Measurements from ENCODE around the gene GALNT17. TPM values are rescaled to one million over a fixed set of nuclear protein-coding genes. Genes with fewer than 3 reads are reported as not detected.

GALNT17 gene
- polyA plus RNA-seq, 1 donor (not counting 4 experiments of a cell fraction or from before 2014, with no cell fraction given): not detected

GRCh38 chr7:71712653-71713180 lies 580.8 kb downstream of the GALNT17 start:
- H3K9ac ChIP-seq (ENCODE audit: control insufficient read depth, extremely low read depth, insufficient read depth, low read length): no peak overlapping the region
- no peak overlapping the region for H3K27ac ChIP-seq (ENCODE audit: control insufficient read depth, insufficient read depth, low read length)
- no peak overlapping the region for H3K4me3 ChIP-seq (ENCODE audit: control insufficient read depth in 2 of 3, extremely low read depth in 1 of 3, insufficient read depth in 2 of 3, low read depth in 1 of 3, low read length in 3 of 3)
- H4K20me1 ChIP-seq (ENCODE audit: control insufficient read depth, extremely low read depth, insufficient read depth, low read length): no peaks in the 10 kb centered on the region
- dilution Hi-C loops (cut with MboI; ENCODE audit: extremely low pct_ligation_motif_present, low sequenced_read_pairs): no loop called here
- no peak overlapping the region for H2AFZ ChIP-seq (ENCODE audit: control insufficient read depth, low read length)
- no peak for DNase-seq (ENCODE audit: low read depth, low spot score)
- no peaks in the 10 kb centered on the region for H3K9me1 ChIP-seq (ENCODE audit: control insufficient read depth, extremely low read depth, insufficient read depth, low read length)
- H3K9me3 ChIP-seq (ENCODE audit: control insufficient read depth, low read depth, low read length): peaks cover 4% of the 10 kb centered on the region
- no peaks in the 10 kb centered on the region for H3K79me2 ChIP-seq (ENCODE audit: control insufficient read depth, insufficient read depth, low read length)
- no peaks in the 10 kb centered on the region for H3K4me1 ChIP-seq (ENCODE audit: control insufficient read depth, extremely low read depth, insufficient read depth, low read length)
- TF ChIP-seq EZH2 (IDR thresholded peaks at IDR 0.05; ENCODE audit: low read length) (no peak), CTCF (optimal IDR thresholded peaks at IDR 0.05 in 1 of 3, IDR thresholded peaks at IDR 0.05 in 1 of 3, conservative IDR thresholded peaks at IDR 0.05 in 1 of 3; ENCODE audit: extremely low read depth in 1 of 3, insufficient read depth in 2 of 3, low read length in 3 of 3) (no peak)
- no peaks in the 10 kb centered on the region for H3K27me3 ChIP-seq (ENCODE audit: control insufficient read depth, extremely low read depth, insufficient read depth, low read length)
- no peaks in the 10 kb centered on the region for H3K36me3 ChIP-seq (ENCODE audit: control insufficient read depth in 2 of 2, extremely low read depth in 1 of 2, insufficient read depth in 2 of 2, low read length in 2 of 2)
- no peak overlapping the region for H3K4me2 ChIP-seq (ENCODE audit: control insufficient read depth, extremely low read depth, insufficient read depth, low read depth, low read length)
- no peak for FAIRE-seq

- Histone ChIP-seq H2AFZ (ENCODE audit: control insufficient read depth, low read length) (no peak overlapping the region), H3K9ac (ENCODE audit: control insufficient read depth, extremely low read depth, insufficient read depth, low read length) (no peak overlapping the region), H3K4me2 (ENCODE audit: control insufficient read depth, extremely low read depth, insufficient read depth, low read depth, low read length) (no peak overlapping the region), H3K79me2 (ENCODE audit: control insufficient read depth, insufficient read depth, low read length) (no peaks in the 10 kb centered on the region), H3K36me3 (ENCODE audit: control insufficient read depth in 2 of 2, extremely low read depth in 1 of 2, insufficient read depth in 2 of 2, low read length in 2 of 2) (no peaks in the 10 kb centered on the region), H3K4me3 (ENCODE audit: control insufficient read depth in 2 of 3, extremely low read depth in 1 of 3, insufficient read depth in 2 of 3, low read depth in 1 of 3, low read length in 3 of 3) (no peak overlapping the region), H4K20me1 (ENCODE audit: control insufficient read depth, extremely low read depth, insufficient read depth, low read length) (no peaks in the 10 kb centered on the region), H3K27ac (ENCODE audit: control insufficient read depth, insufficient read depth, low read length) (no peak overlapping the region), H3K9me1 (ENCODE audit: control insufficient read depth, extremely low read depth, insufficient read depth, low read length) (no peaks in the 10 kb centered on the region), H3K27me3 (ENCODE audit: control insufficient read depth, extremely low read depth, insufficient read depth, low read length) (no peaks in the 10 kb centered on the region), H3K4me1 (ENCODE audit: control insufficient read depth, extremely low read depth, insufficient read depth, low read length) (no peaks in the 10 kb centered on the region), H3K9me3 (ENCODE audit: control insufficient read depth, low read depth, low read length) (peaks cover 4% of the 10 kb centered on the region)
- dilution Hi-C loops (cut with MboI; ENCODE audit: extremely low pct_ligation_motif_present, low sequenced_read_pairs): no loop called here
- DNase-seq (ENCODE audit: low read depth, low spot score) (no peak), FAIRE-seq (no peak)
- no peak for TF ChIP-seq EZH2 (IDR thresholded peaks at IDR 0.05; ENCODE audit: low read length)
- no peak for TF ChIP-seq CTCF (optimal IDR thresholded peaks at IDR 0.05 in 1 of 3, IDR thresholded peaks at IDR 0.05 in 1 of 3, conservative IDR thresholded peaks at IDR 0.05 in 1 of 3; ENCODE audit: extremely low read depth in 1 of 3, insufficient read depth in 2 of 3, low read length in 3 of 3)
Observed at GRCh38 chr7:71716690-71717089, 584.7 kb downstream of the GALNT17 start.
